Stimulated activated CD4-positive, alpha-beta T cell treated with anti-CD3 and anti-CD28 coated beads, Interleukin-2, amount 100 ng/mL, for 24 hours (primary cell): Measurements from ENCODE around the gene THBS3.
"Not testable (repeated sequence)": the region's sequence is repeated elsewhere in the genome, so short reads cannot be mapped to it uniquely, and the experiment has no call there.

Source experiments
- DNase-seq, 2 donors: peaks; one replicate each; pipeline ENCODE4 v3.0.0-alpha.2; 2020

The THBS3 gene

DNA sequence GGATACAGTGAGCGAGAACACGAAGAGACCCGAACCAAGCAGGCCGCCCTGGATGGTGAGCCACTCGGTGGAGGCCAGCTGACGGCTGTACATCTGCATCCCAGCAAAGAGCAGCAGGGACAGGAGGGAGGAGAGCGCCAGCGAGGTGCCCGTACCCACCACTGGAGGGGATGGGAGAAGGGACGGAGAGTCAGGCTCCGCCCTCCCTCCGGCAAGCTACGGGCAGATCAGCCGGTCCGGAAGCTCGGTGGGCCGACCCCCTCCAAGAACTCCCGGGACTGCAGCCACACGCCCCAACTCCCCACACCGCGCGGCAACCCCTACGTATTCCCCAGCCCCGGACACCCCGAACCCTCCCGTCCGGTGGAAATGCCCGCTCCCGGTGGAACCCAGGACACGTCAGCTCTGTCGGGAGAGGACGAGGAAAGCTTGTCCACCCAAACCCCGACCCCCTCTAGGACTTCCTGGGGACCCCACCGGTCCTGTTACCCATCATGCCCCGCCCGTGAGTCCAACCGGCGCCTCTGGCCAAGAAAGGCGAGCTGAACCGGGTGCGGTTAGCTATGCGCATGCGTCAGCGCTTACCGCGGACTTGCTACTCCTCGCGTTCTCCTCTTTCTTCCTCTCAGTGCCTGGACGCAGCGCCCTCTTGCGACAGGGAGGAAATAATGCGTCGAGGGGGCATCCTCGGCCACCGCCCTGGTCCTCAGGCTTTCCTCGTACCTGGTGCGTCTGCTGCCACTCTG, 34.8 kb downstream of the THBS3 start, which contains the start of gene KRTCAP2:
Gene KRTCAP2 (minus strand): TSS at position 573 of the 746 bp plus-strand sequence. CDS start 80 bp downstream, at position 493.
- peak; percentile 95 to 96 for DNase-seq

- DNase-seq, result no peak
Observed at GRCh38 chr1:155171836-155172731, 35.6 kb downstream of the THBS3 start.

DNA sequence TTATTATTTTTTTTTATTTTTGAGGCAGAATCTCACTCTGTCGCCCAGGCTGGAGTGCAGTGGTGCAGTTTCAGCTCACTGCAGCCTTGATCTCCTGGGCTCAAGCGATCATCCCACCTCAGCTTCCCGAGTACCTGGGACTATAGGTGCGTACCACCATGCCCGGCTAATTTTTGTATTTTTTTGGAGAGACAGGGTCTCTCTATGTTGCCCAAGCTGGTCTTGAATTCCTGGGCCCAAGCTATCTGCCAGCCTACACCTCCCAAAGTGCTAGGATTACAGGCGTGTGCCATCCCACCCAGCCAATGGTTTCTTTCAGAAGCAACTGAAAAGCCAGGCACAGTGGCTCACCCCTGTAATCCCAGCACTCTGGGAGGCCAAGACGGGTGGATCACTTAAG, 36.9 kb downstream of the THBS3 start:
- DNase-seq, result no peak

DNA sequence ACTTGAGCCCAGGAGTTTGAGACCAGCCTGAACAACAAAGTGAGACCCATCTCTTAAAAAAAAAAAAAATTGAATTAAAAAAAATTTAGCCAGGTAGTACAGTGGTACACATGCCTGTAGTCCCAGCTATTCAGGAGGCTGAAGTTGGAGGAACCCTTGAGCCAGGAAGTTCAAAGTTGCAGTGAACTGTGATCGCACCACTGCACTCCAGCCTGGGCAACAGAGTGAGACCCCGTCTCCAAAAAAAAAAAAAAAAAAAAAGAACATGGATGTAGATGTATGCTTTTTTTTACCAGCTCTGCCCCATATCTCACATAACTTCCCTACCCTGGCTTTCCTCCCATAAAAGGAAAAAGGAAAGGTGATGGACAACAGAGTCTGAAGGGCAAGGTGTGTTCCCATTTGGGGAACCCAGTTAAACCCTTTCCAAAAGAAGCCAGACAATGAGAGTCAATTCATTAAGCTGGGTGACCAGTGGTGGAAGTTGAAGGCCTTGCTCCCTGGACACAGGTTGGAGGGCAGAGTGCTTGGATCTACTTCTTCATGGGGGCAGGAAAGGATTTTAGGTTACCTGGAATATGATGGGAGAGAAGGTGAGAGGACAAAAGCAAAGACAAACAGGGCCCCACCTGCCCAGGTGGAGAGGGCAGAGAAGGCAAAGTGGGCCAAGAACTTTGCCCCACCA, 37.5 kb downstream of the THBS3 start:
- no peak for DNase-seq

DNA sequence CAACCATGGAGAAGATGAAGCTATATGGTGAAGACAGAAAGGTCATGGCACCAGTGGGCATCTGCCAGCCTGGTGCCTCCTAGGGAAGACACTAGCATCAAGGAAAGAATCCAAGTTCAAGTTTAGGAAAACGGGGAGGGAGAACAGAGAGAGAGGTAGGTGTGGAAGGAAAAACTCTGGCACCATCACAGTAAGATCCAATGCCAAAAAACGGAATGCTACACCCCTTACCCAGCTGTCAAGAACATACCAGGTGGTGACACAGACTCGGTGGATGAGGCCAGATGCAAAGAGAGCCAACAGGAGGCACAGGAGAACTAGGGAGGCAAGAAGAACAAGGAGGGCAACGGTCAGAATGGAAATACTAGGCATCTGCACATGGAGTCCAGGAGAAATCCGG, 38.2 kb downstream of the THBS3 start:
- DNase-seq, result no peak

GRCh38 chr1:155168456-155169210, 39.1 kb downstream of the THBS3 start:
- DNase-seq, result no peak

GRCh38 chr1:155168105-155168445, 39.6 kb downstream of the THBS3 start:
- not testable (repeated sequence) for DNase-seq

- peak; percentile 90 to 91 for DNase-seq
Observed at GRCh38 chr1:155167166-155168104, 40.3 kb downstream of the THBS3 start.

GRCh38 chr1:155166471-155167165, 41.1 kb downstream of the THBS3 start:
- DNase-seq, result no peak

DNA sequence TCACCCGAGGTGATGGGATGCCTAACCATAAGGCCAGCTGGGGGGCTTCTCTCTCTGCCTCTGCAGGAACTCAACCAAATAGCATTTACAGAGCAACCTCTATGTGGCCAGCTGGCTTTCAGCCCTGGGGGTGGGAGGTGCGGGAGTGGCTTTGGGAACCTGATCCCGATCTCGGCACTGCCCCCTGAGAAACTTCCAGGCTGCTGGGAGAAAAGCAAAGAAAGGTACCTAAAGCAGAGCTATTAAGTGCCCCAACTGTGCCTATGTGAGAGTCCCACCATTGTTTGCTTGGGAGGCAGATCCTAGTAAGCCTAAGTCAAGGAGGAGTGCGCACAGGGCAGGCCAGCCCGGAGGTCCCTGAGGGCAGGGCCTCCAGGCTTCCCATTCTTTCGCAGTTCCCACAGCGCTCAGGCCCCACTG, 41.6 kb downstream of the THBS3 start:
- no peak for DNase-seq

- DNase-seq, result not testable (repeated sequence)
Observed at GRCh38 chr1:155164625-155165024, 43.1 kb downstream of the THBS3 start.

DNA sequence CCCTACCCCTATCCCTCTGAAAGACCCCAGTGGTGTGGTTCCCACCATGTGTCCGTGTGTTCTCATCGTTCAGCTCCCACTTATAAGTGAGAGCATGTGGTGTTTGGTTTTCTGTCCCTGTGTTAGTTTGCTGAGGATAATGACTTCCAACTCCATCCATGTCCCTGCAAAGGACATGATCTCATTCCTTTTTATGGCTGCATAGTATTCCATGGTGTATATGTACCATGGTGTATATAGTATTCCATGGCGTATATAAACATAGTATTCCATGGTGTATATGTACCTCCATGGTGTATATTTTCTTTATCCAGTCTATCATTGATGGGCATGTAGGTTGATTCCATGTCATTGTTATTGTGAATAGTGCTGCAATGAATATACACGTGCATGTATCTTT, 43.9 kb downstream of the THBS3 start:
- not testable (repeated sequence) for DNase-seq

DNA sequence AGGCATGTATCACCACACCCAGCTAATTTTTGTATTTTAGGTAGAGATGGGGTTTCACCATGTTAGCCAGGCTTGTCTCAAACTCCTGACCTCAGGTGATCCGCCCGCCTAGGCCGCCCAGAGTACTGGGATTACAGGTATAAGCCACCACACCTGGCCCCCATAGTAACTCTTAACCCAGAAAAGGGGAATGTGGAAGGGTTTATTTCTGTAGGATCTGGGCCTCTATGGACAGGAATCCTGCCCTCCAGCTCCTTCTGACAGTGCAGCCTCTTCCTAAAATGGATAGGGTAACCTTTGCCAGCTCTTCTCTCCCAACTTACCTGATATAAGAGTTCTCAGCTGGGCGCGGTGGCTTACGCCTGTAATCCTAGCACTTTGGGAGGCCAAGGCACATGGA, 45.1 kb downstream of the THBS3 start:
- not testable (repeated sequence) for DNase-seq

DNA sequence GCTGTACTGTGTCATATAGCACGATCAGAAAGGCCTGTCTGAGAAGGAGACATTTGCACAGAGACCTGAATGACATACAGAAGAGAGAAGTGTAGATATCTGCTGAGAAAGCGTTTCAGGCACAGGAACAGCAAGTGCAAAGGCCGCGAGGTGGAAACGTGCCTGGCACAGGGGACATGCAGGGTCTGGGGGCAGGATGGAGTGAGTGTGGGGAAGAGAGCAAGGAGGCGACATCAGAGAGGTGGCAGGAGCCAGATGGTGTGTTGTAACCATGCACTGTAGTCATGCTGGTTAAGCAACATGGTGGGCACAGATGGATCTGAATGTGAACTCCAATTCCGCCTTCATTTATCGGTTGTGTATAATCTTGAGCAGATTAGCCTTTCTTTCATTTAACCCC, 47.6 kb downstream of the THBS3 start:
- no peak for DNase-seq

GRCh38 chr1:155158991-155159390, 48.7 kb downstream of the THBS3 start:
- no peak for DNase-seq

DNA sequence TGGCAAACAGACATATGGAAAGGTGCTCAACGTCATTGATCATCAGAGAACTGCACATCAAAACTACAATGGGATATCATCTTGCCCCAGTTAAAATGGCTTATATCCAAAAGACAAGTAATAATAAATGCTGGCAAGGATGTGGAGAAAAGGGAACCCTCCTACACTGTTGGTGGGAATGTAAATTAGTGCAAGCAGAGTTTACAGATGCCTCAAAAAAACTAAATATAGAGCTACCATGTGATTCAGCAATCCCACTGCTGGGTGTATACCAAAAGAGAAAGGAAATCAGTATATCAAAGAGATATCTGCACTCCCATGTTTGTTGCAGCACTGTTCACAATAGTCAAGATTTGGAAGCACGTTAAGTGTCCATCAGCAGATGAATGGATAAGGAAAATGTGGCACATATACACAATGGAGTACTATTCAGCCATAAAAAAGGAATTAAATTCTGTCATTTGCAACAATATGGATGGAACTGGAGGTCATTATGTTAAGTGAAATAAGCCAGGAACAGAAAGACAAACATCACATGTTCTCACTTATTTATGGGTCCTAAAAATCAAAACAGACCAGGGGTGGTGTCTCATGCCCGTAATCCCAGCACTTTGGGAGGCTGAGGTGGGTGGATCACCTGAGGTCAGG, 51.6 kb downstream of the THBS3 start:
- DNase-seq, result not testable (repeated sequence)
